Prostate gland (tissue), 2 donors: ENCODE results near the gene SH3PXD2B.

Source experiments
- CTCF ChIP-seq, 4 experiments: fragments of 200-600 bp in 2 of 4; fragments of 450-650 bp in 2 of 4; sonication (generic) in 2 of 4; IDR thresholded peaks; 1 replicate in 3 of 4; 2 replicates in 1 of 4; pipeline ENCODE4 v1.5.1; 2016 to 2019; ENCODE audit warnings: antibody characterized with exemption in 4 of 4, mild to moderate bottlenecking in 2 of 4, moderate library complexity in 2 of 4
- POLR2A ChIP-seq: fragments of 450-650 bp; IDR thresholded peaks from one replicate; pipeline ENCODE4 v1.6.1; 2016; ENCODE audit warnings: antibody characterized with exemption, mild to moderate bottlenecking
- POLR2AphosphoS5 ChIP-seq: sonication (generic); formaldehyde crosslinking; IDR thresholded peaks from one replicate; pipeline ENCODE4 v1.6.1; 2017; ENCODE audit warnings: antibody characterized with exemption

- TF ChIP-seq POLR2A, result no peak
- no peak for TF ChIP-seq POLR2AphosphoS5
- no peak for TF ChIP-seq CTCF (IDR thresholded peaks at IDR 0.05)
Measured at GRCh38 chr5:172293745-172294342, 160.5 kb downstream of the SH3PXD2B start.
